Measurements from ENCODE around the gene DBP.

- no peak for TF ChIP-seq REST (IDR thresholded peaks at IDR 0.05; ENCODE audit: unreplicated experiment)
- TF ChIP-seq, protein P1, sequence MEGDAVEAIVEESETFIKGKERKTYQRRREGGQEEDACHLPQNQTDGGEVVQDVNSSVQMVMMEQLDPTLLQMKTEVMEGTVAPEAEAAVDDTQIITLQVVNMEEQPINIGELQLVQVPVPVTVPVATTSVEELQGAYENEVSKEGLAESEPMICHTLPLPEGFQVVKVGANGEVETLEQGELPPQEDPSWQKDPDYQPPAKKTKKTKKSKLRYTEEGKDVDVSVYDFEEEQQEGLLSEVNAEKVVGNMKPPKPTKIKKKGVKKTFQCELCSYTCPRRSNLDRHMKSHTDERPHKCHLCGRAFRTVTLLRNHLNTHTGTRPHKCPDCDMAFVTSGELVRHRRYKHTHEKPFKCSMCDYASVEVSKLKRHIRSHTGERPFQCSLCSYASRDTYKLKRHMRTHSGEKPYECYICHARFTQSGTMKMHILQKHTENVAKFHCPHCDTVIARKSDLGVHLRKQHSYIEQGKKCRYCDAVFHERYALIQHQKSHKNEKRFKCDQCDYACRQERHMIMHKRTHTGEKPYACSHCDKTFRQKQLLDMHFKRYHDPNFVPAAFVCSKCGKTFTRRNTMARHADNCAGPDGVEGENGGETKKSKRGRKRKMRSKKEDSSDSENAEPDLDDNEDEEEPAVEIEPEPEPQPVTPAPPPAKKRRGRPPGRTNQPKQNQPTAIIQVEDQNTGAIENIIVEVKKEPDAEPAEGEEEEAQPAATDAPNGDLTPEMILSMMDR (conservative IDR thresholded peaks at IDR 0.05; ENCODE audit: low read depth in 2 of 2), result no peak
- no peak for TF ChIP-seq EZH2 (IDR thresholded peaks at IDR 0.05; ENCODE audit: low read depth, unreplicated experiment)
- TF ChIP-seq ZNF331 (CRISPR knock-in tag; IDR thresholded peaks at IDR 0.05; ENCODE audit: low read depth), result no peak
- TF ChIP-seq POLR2AphosphoS5 (IDR thresholded peaks at IDR 0.05; ENCODE audit: low read depth), result no peak
- no peak for TF ChIP-seq ZNF114 (CRISPR knock-in tag; IDR thresholded peaks at IDR 0.05)
- TF ChIP-seq JUNB (IDR thresholded peaks at IDR 0.05; ENCODE audit: unreplicated experiment), result no peak
- no peak for TF ChIP-seq EZH2phosphoT487 (IDR thresholded peaks at IDR 0.05; ENCODE audit: unreplicated experiment)
- TF ChIP-seq, protein P2, sequence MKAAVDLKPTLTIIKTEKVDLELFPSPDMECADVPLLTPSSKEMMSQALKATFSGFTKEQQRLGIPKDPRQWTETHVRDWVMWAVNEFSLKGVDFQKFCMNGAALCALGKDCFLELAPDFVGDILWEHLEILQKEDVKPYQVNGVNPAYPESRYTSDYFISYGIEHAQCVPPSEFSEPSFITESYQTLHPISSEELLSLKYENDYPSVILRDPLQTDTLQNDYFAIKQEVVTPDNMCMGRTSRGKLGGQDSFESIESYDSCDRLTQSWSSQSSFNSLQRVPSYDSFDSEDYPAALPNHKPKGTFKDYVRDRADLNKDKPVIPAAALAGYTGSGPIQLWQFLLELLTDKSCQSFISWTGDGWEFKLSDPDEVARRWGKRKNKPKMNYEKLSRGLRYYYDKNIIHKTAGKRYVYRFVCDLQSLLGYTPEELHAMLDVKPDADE (IDR thresholded peaks at IDR 0.05), result no peak
- TF ChIP-seq CREB1 (CRISPR knock-in tag; IDR thresholded peaks at IDR 0.05; ENCODE audit: low read depth), result no peak
- no peak for TF ChIP-seq STAT1 (IDR thresholded peaks at IDR 0.05; ENCODE audit: unreplicated experiment)
- TF ChIP-seq NANOG (IDR thresholded peaks at IDR 0.05; ENCODE audit: borderline replicate concordance), result no peak
These were observed 4.5 kb downstream of the DBP start for GRCh38 chr19:48632692-48633147.

Measured in GM23338 (cell line).